Gastrocnemius medialis (tissue), 4 donors: ENCODE results near the gene AGBL1. TPM values are rescaled to one million over a fixed set of nuclear protein-coding genes. Genes with fewer than 3 reads are reported as not detected.

ENCODE experiments used
- ATAC-seq, 2 donors: fragments of 150-250 bp; one replicate each; pipeline ENCODE4 v1.9.1; 2016
- DNase-seq, 2 donors: peaks; one replicate each; pipeline ENCODE4 v3.0.0-alpha.2; 2019
- H3K27ac ChIP-seq, 4 donors: fragments of 200-600 bp; sonication (generic); 1 replicate in 1 of 4; 2 replicates in 3 of 4; pipeline ENCODE4 v1.5.1; 2016 to 2018; ENCODE audit warnings: mild to moderate bottlenecking in 2 of 4, moderate library complexity in 1 of 4
- H3K27me3 ChIP-seq, 3 donors: fragments of 200-600 bp; sonication (generic) in 2 of 3; 1 replicate in 1 of 3; 2 replicates in 2 of 3; pipeline versions ENCODE4 v1.5.1 to v1.6.0; 2016 to 2019; ENCODE audit warnings: mild to moderate bottlenecking in 1 of 3, moderate library complexity in 1 of 3
- H3K36me3 ChIP-seq, 2 donors: fragments of 200-600 bp; sonication (generic) in 1 of 2; one replicate each; pipeline ENCODE4 v1.5.1; 2017 to 2018
- H3K4me1 ChIP-seq, 2 donors: fragments of 200-600 bp; sonication (generic) in 1 of 2; one replicate each; pipeline ENCODE4 v1.5.1; 2016 to 2017; ENCODE audit warnings: mild to moderate bottlenecking in 2 of 2
- H3K4me3 ChIP-seq, 4 donors: fragments of 200-600 bp; sonication (generic) in 3 of 4; 1 replicate in 1 of 4; 2 replicates in 3 of 4; pipeline ENCODE4 v1.5.1; 2016 to 2019; ENCODE audit warnings: mild to moderate bottlenecking in 2 of 4
- H3K9me3 ChIP-seq, 3 donors: fragments of 200-600 bp; sonication (generic) in 2 of 3; 1 replicate in 1 of 3; 2 replicates in 2 of 3; pipeline ENCODE4 v1.5.1; 2016 to 2019
- CTCF ChIP-seq, 5 experiments: fragments of 450-650 bp in 3 of 5; fragments of 200-600 bp in 2 of 5; sonication (generic) in 2 of 5; IDR thresholded peaks in 4 of 5; conservative IDR thresholded peaks in 1 of 5; 1 replicate in 4 of 5; 2 replicates in 1 of 5; pipeline ENCODE4 v1.5.1; 2016 to 2019; ENCODE audit warnings: antibody characterized with exemption in 5 of 5, mild to moderate bottlenecking in 3 of 5, moderate library complexity in 3 of 5
- POLR2A ChIP-seq, 2 donors: fragments of 450-650 bp; IDR thresholded peaks; one replicate each; pipeline ENCODE4 v1.6.1; 2017; ENCODE audit warnings: antibody characterized with exemption in 2 of 2, mild to moderate bottlenecking in 2 of 2, moderate library complexity in 2 of 2
- in situ Hi-C, 4 donors: fragments of 200-750 bp; cut with MboI; loops; one replicate each; pipeline versions ENCODE4 v1.15.0 to v1.8.0; 2017; ENCODE audit warnings: low sequenced_read_pairs in 4 of 4
- intact Hi-C: fragments of 100-400 bp; cut with DNase I; formaldehyde crosslinking; loops from one replicate; pipeline ENCODE4 v1.15.1; 2023; ENCODE audit warnings: low total_unique reads
- total RNA-seq, 4 donors: library from RNA; depleted of rRNA; stranded (reverse); fragments of >200 nt; gene quantifications; one replicate each; pipeline versions ENCODE4 v1.1.0 to v1.2.3, GENCODE V29; 2016

The AGBL1 gene
- total RNA-seq, 4 donors from 2014 or later: 3.8 to 29.7 (median 15.9) TPM

DNA sequence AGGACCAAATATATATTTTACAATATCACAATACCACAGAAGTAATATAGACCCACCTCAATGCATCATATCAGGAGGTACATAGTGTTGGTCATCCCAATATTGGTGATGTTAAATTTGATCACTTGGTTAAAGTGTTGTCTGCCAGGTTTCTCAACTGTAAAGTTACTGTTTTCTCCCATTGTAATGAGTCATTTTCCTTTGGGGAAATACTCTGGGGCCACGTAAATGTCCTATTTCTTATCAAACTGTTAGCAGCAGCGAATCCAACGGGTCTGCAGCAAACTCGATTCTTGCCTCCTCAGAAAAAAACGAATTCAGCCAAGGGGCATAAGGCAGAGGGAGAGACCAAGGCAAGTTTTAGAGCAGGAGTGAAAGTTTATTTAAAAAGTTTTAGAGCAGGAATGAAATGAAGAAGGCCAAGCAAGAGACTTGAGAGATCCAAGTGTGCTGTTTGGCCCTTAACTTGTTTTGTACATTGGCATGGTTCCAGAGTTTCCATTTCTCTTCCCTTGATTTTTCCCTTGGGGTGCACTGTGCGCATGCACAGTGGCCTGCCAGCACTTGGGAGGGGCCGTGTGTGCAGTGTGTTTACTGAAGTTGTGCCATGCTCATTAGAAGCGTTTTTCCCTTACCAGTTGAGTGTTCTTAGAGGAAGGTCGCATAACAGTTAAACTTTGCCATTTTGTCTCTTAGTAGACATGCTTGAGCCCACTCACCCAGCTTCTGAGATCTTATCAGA lies 512.5 kb downstream of the AGBL1 start:
- peaks cover 0 to 4% of the 10 kb centered on the region in 2 donors for H3K4me1 ChIP-seq
- H3K9me3 ChIP-seq: no peaks in the 10 kb centered on the region
- peak in 1 of 2 donors; percentile 49 for DNase-seq
- no peak overlapping the region for H3K4me3 ChIP-seq
- H3K27ac ChIP-seq: peak overlapping the region in 1 of 4 donors; percentile 41
- no peaks in the 10 kb centered on the region for H3K36me3 ChIP-seq
- in situ Hi-C loops: no loop called here
- no peaks in the 10 kb centered on the region for H3K27me3 ChIP-seq
- TF ChIP-seq CTCF (IDR thresholded peaks at IDR 0.05 in 4 of 5, conservative IDR thresholded peaks at IDR 0.05 in 1 of 5) (no peak), POLR2A (IDR thresholded peaks at IDR 0.05) (no peak)
- peak; percentile 19 to 49 for ATAC-seq
- intact Hi-C loops: no loop called here

GRCh38 chr15:86595741-86596140 lies 516.1 kb downstream of the AGBL1 start:
- no peak for ATAC-seq
- in situ Hi-C loops: no loop called here

GRCh38 chr15:86603466-86603865 lies 523.8 kb downstream of the AGBL1 start:
- H3K27ac ChIP-seq: no peak overlapping the region
- H3K4me1 ChIP-seq: peaks cover under 1 to 6% of the 10 kb centered on the region in 2 donors
- no peaks in the 10 kb centered on the region for H3K36me3 ChIP-seq
- H3K27me3 ChIP-seq: no peaks in the 10 kb centered on the region
- in situ Hi-C loops: loop anchor here in 2 of 4 donors (25.0 kb wide), 2 partner anchors 1009 to 1659 kb away; partner anchors contain the start of gene NTRK3 (in 1 of the 2)
- H3K4me3 ChIP-seq: no peak overlapping the region
- ATAC-seq (no peak), DNase-seq (no peak)
- TF ChIP-seq CTCF (IDR thresholded peaks at IDR 0.05 in 4 of 5, conservative IDR thresholded peaks at IDR 0.05 in 1 of 5) (no peak), POLR2A (IDR thresholded peaks at IDR 0.05) (no peak)
- no peaks in the 10 kb centered on the region for H3K9me3 ChIP-seq
- intact Hi-C loops: no loop called here

More at GRCh38 chr15:86595741-86596140, 516.1 kb downstream of the AGBL1 start:
- TF ChIP-seq CTCF (IDR thresholded peaks at IDR 0.05 in 4 of 5, conservative IDR thresholded peaks at IDR 0.05 in 1 of 5) (no peak), POLR2A (IDR thresholded peaks at IDR 0.05) (no peak)
- no peaks in the 10 kb centered on the region for H3K36me3 ChIP-seq
- no peak for DNase-seq
- peaks cover 0 to 4% of the 10 kb centered on the region in 2 donors for H3K4me1 ChIP-seq
- no peak overlapping the region for H3K27ac ChIP-seq
- intact Hi-C loops: no loop called here
- H3K9me3 ChIP-seq: no peaks in the 10 kb centered on the region
- no peak overlapping the region for H3K4me3 ChIP-seq
- H3K27me3 ChIP-seq: no peaks in the 10 kb centered on the region

DNA sequence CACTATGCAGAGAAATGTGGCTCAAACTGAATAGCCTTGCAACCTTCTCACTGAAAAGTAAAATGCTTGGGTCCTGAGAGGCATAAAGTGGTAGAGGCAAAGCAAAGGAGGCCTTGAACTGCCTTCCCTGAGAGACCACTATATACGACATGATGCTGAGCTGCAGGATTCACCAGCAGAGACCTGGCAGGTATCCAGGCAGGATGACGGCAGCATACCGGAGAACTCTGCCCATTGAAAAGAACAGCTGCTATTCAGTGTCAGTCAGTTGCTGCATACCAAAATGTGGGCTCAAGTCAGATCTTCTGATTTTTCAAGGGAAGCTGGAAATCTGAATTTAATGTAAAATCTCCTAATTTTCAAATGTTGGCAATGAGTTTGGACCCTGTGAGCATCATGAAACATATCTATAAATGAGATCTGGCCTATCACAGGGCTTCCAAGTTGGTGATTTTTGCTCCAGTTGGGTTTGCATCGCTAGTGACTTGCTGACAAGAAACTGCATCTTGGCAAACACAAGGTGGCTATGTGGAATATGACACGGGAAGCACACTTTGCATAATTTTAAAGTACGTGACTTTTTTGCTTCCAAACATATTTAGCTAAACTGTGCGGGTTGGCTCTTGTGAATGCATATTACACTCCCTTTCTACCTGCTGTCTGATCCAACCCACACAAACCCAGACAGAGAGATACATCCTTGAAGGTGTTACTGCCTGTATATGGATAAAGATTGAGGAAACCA lies 529.0 kb downstream of the AGBL1 start:
- Histone ChIP-seq H3K9me3 (no peaks in the 10 kb centered on the region), H3K4me3 (no peak overlapping the region), H3K4me1 (peaks cover 23 to 36% of the 10 kb centered on the region in 2 donors), H3K27me3 (no peaks in the 10 kb centered on the region), H3K36me3 (no peaks in the 10 kb centered on the region), H3K27ac (no peak overlapping the region)
- in situ Hi-C loops: loop anchor here in 2 of 4 donors (25.0 kb wide), 2 partner anchors 1004 to 1654 kb away; partner anchors contain the start of gene NTRK3 (in 1 of the 2)
- DNase-seq (peak; percentile 13 to 57), ATAC-seq (peak in 1 of 2 donors; percentile 59)
- TF ChIP-seq POLR2A (IDR thresholded peaks at IDR 0.05) (no peak), CTCF (IDR thresholded peaks at IDR 0.05 in 4 of 5, conservative IDR thresholded peaks at IDR 0.05 in 1 of 5) (no peak)
- intact Hi-C loops: no loop called here
